HepG2 (cell line): ENCODE measurements around the gene STAT4. TPM values are rescaled to one million over a fixed set of nuclear protein-coding genes. Genes with fewer than 3 reads are reported as not detected.

Experiments
- BATF2 ChIP-seq: sonication (generic); formaldehyde crosslinking; IDR thresholded peaks from 2 replicates; pipeline ENCODE4 v1.8.0; 2022; ENCODE audit warnings: mild to moderate bottlenecking, missing genetic modification reagents, moderate library complexity
- HNRNPK ChIP-seq: fragments of 200-400 bp; formaldehyde crosslinking; IDR thresholded peaks from 2 replicates; pipeline ENCODE4 v1.6.1; 2018; ENCODE audit warnings: low read length, low read depth, moderate library complexity, mild to moderate bottlenecking; ENCODE audit not compliant: poor library complexity, severe bottlenecking
- IKZF1 ChIP-seq: fragments of 450-650 bp; IDR thresholded peaks from 2 replicates; pipeline ENCODE4 v1.7.1; 2016
- KMT2A ChIP-seq: sonication (generic); formaldehyde crosslinking; IDR thresholded peaks from 2 replicates; pipeline ENCODE4 v1.4.0; 2020; ENCODE audit warnings: missing genetic modification reagents
- MEIS1 ChIP-seq: sonication (generic); formaldehyde crosslinking; IDR thresholded peaks from 2 replicates; pipeline ENCODE4 v1.9.0; 2021; ENCODE audit warnings: mild to moderate bottlenecking, missing genetic modification reagents, moderate library complexity, borderline replicate concordance
- NAIF1 ChIP-seq: sonication (generic); formaldehyde crosslinking; IDR thresholded peaks from 2 replicates; pipeline ENCODE4 v1.5.0; 2020; ENCODE audit warnings: mild to moderate bottlenecking, missing genetic modification reagents, borderline replicate concordance
- NONO ChIP-seq, 2 experiments: fragments of 450-650 bp in 1 of 2; sonication (generic) in 1 of 2; formaldehyde crosslinking in 1 of 2; IDR thresholded peaks in 1 of 2; conservative IDR thresholded peaks in 1 of 2; 2 replicates each; pipeline versions ENCODE4 v1.6.1 to v1.8.0; 2017 to 2022; ENCODE audit warnings: mild to moderate bottlenecking in 1 of 2, missing genetic modification reagents in 1 of 2, moderate library complexity in 1 of 2
- PHF8 ChIP-seq: sonication (generic); formaldehyde crosslinking; IDR thresholded peaks from 2 replicates; pipeline ENCODE4 v1.5.0; 2020; ENCODE audit warnings: missing genetic modification reagents
- PREB ChIP-seq: sonication (generic); formaldehyde crosslinking; IDR thresholded peaks from 2 replicates; pipeline ENCODE4 v1.4.0; 2020; ENCODE audit warnings: missing genetic modification reagents
- RCOR2 ChIP-seq: IDR thresholded peaks from 2 replicates; pipeline ENCODE4 v1.6.1; 2016; ENCODE audit warnings: missing biosample characterization, missing genetic modification reagents
- RORA ChIP-seq: sonication (generic); formaldehyde crosslinking; IDR thresholded peaks from 2 replicates; pipeline ENCODE4 v1.5.0; 2020; ENCODE audit warnings: mild to moderate bottlenecking, missing genetic modification reagents, moderate library complexity
- SAFB2 ChIP-seq: sonication (generic); formaldehyde crosslinking; IDR thresholded peaks from 2 replicates; pipeline ENCODE4 v1.5.1; 2020; ENCODE audit warnings: missing genetic modification reagents, low read depth, mild to moderate bottlenecking, borderline replicate concordance
- SMAD9 ChIP-seq: sonication (generic); formaldehyde crosslinking; IDR thresholded peaks from 2 replicates; pipeline ENCODE4 v1.5.1; 2020; ENCODE audit warnings: mild to moderate bottlenecking, missing genetic modification reagents
- SMARCC2 ChIP-seq: fragments of 450-650 bp; IDR thresholded peaks from 2 replicates; pipeline ENCODE4 v1.6.1; 2017; ENCODE audit warnings: antibody characterized with exemption, mild to moderate bottlenecking
- SP140L ChIP-seq: sonication (generic); formaldehyde crosslinking; IDR thresholded peaks from 2 replicates; pipeline ENCODE4 v1.4.0; 2020; ENCODE audit warnings: missing genetic modification reagents, borderline replicate concordance
- SP4 ChIP-seq: sonication (generic); formaldehyde crosslinking; IDR thresholded peaks from 2 replicates; pipeline ENCODE4 v1.8.1; 2023; ENCODE audit warnings: mild to moderate bottlenecking, missing genetic modification reagents
- TAF1 ChIP-seq: sonication (generic); formaldehyde crosslinking; IDR thresholded peaks from 2 replicates; pipeline ENCODE4 v1.4.0; 2020; ENCODE audit warnings: missing genetic modification reagents
- TARDBP ChIP-seq: sonication (generic); formaldehyde crosslinking; IDR thresholded peaks from 2 replicates; pipeline ENCODE4 v1.8.0; 2022; ENCODE audit warnings: mild to moderate bottlenecking, missing genetic modification reagents
- TERF1 ChIP-seq: sonication (generic); formaldehyde crosslinking; IDR thresholded peaks from 2 replicates; pipeline ENCODE4 v1.8.0; 2022; ENCODE audit warnings: mild to moderate bottlenecking, missing genetic modification reagents, moderate library complexity
- ZBTB42 ChIP-seq: sonication (generic); formaldehyde crosslinking; IDR thresholded peaks from 2 replicates; pipeline ENCODE4 v1.5.0; 2020; ENCODE audit warnings: mild to moderate bottlenecking, missing genetic modification reagents
- ZC3H4 ChIP-seq: sonication (generic); formaldehyde crosslinking; IDR thresholded peaks from 2 replicates; pipeline ENCODE4 v1.4.0; 2020; ENCODE audit warnings: missing genetic modification reagents, borderline replicate concordance
- ZMYM4 ChIP-seq: sonication (generic); formaldehyde crosslinking; IDR thresholded peaks from 2 replicates; pipeline ENCODE4 v1.8.1; 2023; ENCODE audit warnings: mild to moderate bottlenecking, missing genetic modification reagents
- ZNF33B ChIP-seq: sonication (generic); formaldehyde crosslinking; IDR thresholded peaks from 2 replicates; pipeline ENCODE4 v1.5.1; 2020; ENCODE audit warnings: mild to moderate bottlenecking, missing genetic modification reagents
- ZNF441 ChIP-seq: sonication (generic); formaldehyde crosslinking; IDR thresholded peaks from 2 replicates; pipeline ENCODE4 v1.7.0; 2021; ENCODE audit warnings: missing genetic modification reagents, borderline replicate concordance
- ZNF530 ChIP-seq: sonication (generic); formaldehyde crosslinking; IDR thresholded peaks from 2 replicates; pipeline ENCODE4 v1.5.0; 2020; ENCODE audit warnings: low read depth, mild to moderate bottlenecking, missing genetic modification reagents
- ZNF619 ChIP-seq: sonication (generic); formaldehyde crosslinking; IDR thresholded peaks from 2 replicates; pipeline ENCODE4 v1.4.0; 2020; ENCODE audit warnings: mild to moderate bottlenecking, missing genetic modification reagents
- ZNF7 ChIP-seq: IDR thresholded peaks from 2 replicates; pipeline ENCODE4 v1.6.1; 2016; ENCODE audit warnings: missing biosample characterization, missing genetic modification reagents
- ZNF792 ChIP-seq: IDR thresholded peaks from 2 replicates; pipeline ENCODE4 v1.6.1; 2016
- ZNF839 ChIP-seq: sonication (generic); formaldehyde crosslinking; IDR thresholded peaks from 2 replicates; pipeline ENCODE4 v1.4.0; 2020; ENCODE audit warnings: missing genetic modification reagents, mild to moderate bottlenecking, borderline replicate concordance
- ZNF879 ChIP-seq: sonication (generic); formaldehyde crosslinking; IDR thresholded peaks from 2 replicates; pipeline ENCODE4 v1.8.1; 2023; ENCODE audit warnings: missing genetic modification reagents
- ZSCAN20 ChIP-seq: sonication (generic); formaldehyde crosslinking; IDR thresholded peaks from 2 replicates; pipeline ENCODE4 v1.4.0; 2020; ENCODE audit warnings: missing genetic modification reagents, mild to moderate bottlenecking, borderline replicate concordance
- polyA plus RNA-seq, 8 experiments: library from polyadenylated mRNA; depleted of rRNA in 3 of 8; stranded (reverse) in 7 of 8; unstranded in 1 of 8; fragments of >200 nt; fragmentation: Illumina TruSeq in 4 of 8; extraction: Trizol in 4 of 8; gene quantifications; 2 replicates each; pipeline versions ENCODE4 v1.2.1 to v1.2.3, GENCODE V29; 2011 to 2016; ENCODE audit warnings: low read depth in 4 of 8, missing spikeins in 1 of 8, mixed read lengths in 1 of 8; ENCODE audit not compliant: insufficient read depth in 1 of 8
- total RNA-seq, 5 experiments: library from RNA; depleted of rRNA; stranded (reverse); fragments of >200 nt; fragmentation: Illumina TruSeq; extraction: Trizol; gene quantifications; 2 replicates each; pipeline ENCODE4 v1.2.3, GENCODE V29; 2016; ENCODE audit warnings: low read depth in 1 of 5

The STAT4 gene
- total and polyA plus RNA-seq, 2 of the 13 experiments (the other 11 are each of a cell fraction or from before 2014, with no cell fraction given) = 0.37 TPM; not detected in 1

- TF ChIP-seq TERF1 (CRISPR knock-in tag) = peak; percentile 83; the same call in 1 of the 2 replicates
- TF ChIP-seq TAF1 (CRISPR knock-in tag) = peak; percentile 99
- TF ChIP-seq SP4 (CRISPR knock-in tag) = peak; percentile 98
- no peak for TF ChIP-seq ZC3H4 (CRISPR knock-in tag)
- peak; percentile 99 for TF ChIP-seq ZNF839 (CRISPR knock-in tag)
- TF ChIP-seq ZNF792 (CRISPR knock-in tag) = peak; percentile 99
- no peak for TF ChIP-seq NONO (IDR thresholded peaks at IDR 0.05)
- TF ChIP-seq NONO (CRISPR knock-in tag; conservative IDR thresholded peaks at IDR 0.05) = peak; percentile 100
- TF ChIP-seq PREB (CRISPR knock-in tag) = no peak
- peak; percentile 99 for TF ChIP-seq ZNF33B (CRISPR knock-in tag)
- no peak; the same call in 1 of the 2 replicates for TF ChIP-seq SMARCC2
- peak; percentile 78 for TF ChIP-seq SAFB2
- no peak for TF ChIP-seq IKZF1
- TF ChIP-seq ZBTB42 (CRISPR knock-in tag) = peak; percentile 99
- peak; percentile 93 for TF ChIP-seq PHF8 (CRISPR knock-in tag)
- TF ChIP-seq NAIF1 (CRISPR knock-in tag) = peak; percentile 96
- peak; percentile 94 for TF ChIP-seq ZNF441
- peak; percentile 94 for TF ChIP-seq RCOR2 (CRISPR knock-in tag)
- TF ChIP-seq SP140L (CRISPR knock-in tag) = peak; percentile 99
- TF ChIP-seq SMAD9 (CRISPR knock-in tag) = peak; percentile 92; the same call in 1 of the 2 replicates
- TF ChIP-seq KMT2A (CRISPR knock-in tag) = peak; percentile 100
- TF ChIP-seq ZNF879 (CRISPR knock-in tag) = peak; percentile 97
- peak; percentile 54; the same call in 1 of the 2 replicates for TF ChIP-seq MEIS1 (CRISPR knock-in tag)
- TF ChIP-seq ZNF619 = peak; percentile 99
- TF ChIP-seq RORA (CRISPR knock-in tag) = no peak
- peak; percentile 100 for TF ChIP-seq BATF2 (CRISPR knock-in tag)
- TF ChIP-seq ZMYM4 (CRISPR knock-in tag) = peak; percentile 100
- TF ChIP-seq TARDBP (CRISPR knock-in tag) = peak; percentile 100
- TF ChIP-seq ZNF530 = peak; percentile 61; the same call in 1 of the 2 replicates
- TF ChIP-seq ZNF7 (CRISPR knock-in tag) = no peak; the same call in 1 of the 2 replicates
- peak; percentile 100 for TF ChIP-seq HNRNPK
- peak; percentile 99; the same call in 1 of the 2 replicates for TF ChIP-seq ZSCAN20 (CRISPR knock-in tag)
Measured at GRCh38 chr2:191020221-191020741, 130.5 kb downstream of the STAT4 start (continued).
